Mesenchymal stem cell (in vitro differentiated cells and primary cell): Measurements from ENCODE around the gene PLEKHD1. TPM values are rescaled to one million over a fixed set of nuclear protein-coding genes. Genes with fewer than 3 reads are reported as not detected.

Experiments used
- DNase-seq: peaks from one replicate; pipeline ENCODE4 v3.0.0-alpha.2; 2013
- H2AFZ ChIP-seq: one replicate; pipeline ENCODE4 v1.6.1; 2013; ENCODE audit warnings: low read depth, mild to moderate bottlenecking, control low read depth, inconsistent platforms, low read length, moderate library complexity
- H2AK5ac ChIP-seq: 2 replicates; pipeline ENCODE4 v1.6.1; 2013; ENCODE audit warnings: low read length, moderate library complexity, mild to moderate bottlenecking, inconsistent platforms; ENCODE audit not compliant: severe bottlenecking
- H2BK120ac ChIP-seq: one replicate; pipeline ENCODE4 v1.6.1; 2013; ENCODE audit warnings: low read depth, mild to moderate bottlenecking, inconsistent platforms, low read length, moderate library complexity
- H2BK12ac ChIP-seq, 2 experiments: one replicate each; pipeline ENCODE4 v1.6.1; 2013; ENCODE audit warnings: inconsistent platforms in 2 of 2, low read length in 2 of 2, mild to moderate bottlenecking in 2 of 2, moderate library complexity in 2 of 2, control low read depth in 1 of 2
- H2BK15ac ChIP-seq: one replicate; pipeline ENCODE4 v1.6.1; 2013; ENCODE audit warnings: mild to moderate bottlenecking, low read depth, inconsistent platforms; ENCODE audit not compliant: poor library complexity, severe bottlenecking
- H2BK5ac ChIP-seq: 2 replicates; pipeline ENCODE4 v1.6.1; 2013; ENCODE audit warnings: low read depth, mild to moderate bottlenecking, low read length, control low read depth, inconsistent platforms; ENCODE audit not compliant: poor library complexity, severe bottlenecking
- H3K14ac ChIP-seq, 2 experiments: one replicate each; pipeline ENCODE4 v1.6.1; 2013; ENCODE audit warnings: inconsistent platforms in 2 of 2, low read length in 2 of 2, control low read depth in 1 of 2, mild to moderate bottlenecking in 1 of 2, moderate library complexity in 1 of 2
- H3K18ac ChIP-seq, 2 experiments: one replicate each; pipeline ENCODE4 v1.6.1; 2013; ENCODE audit warnings: inconsistent platforms in 2 of 2, low read length in 2 of 2, control low read depth in 1 of 2, low read depth in 1 of 2, mild to moderate bottlenecking in 1 of 2
- H3K23ac ChIP-seq, 2 experiments: one replicate each; pipeline ENCODE4 v1.6.1; 2013; ENCODE audit warnings: inconsistent platforms in 2 of 2, low read length in 2 of 2, mild to moderate bottlenecking in 2 of 2, moderate library complexity in 2 of 2, control low read depth in 1 of 2
- H3K27ac ChIP-seq: 2 replicates; pipeline ENCODE4 v1.5.1; 2013; ENCODE audit warnings: mild to moderate bottlenecking, moderate library complexity, low read length, control low read depth, inconsistent platforms; ENCODE audit not compliant: poor library complexity, severe bottlenecking
- H3K27me3 ChIP-seq, 2 experiments: 2 replicates each; pipeline versions ENCODE4 v1.6.1 to v1.7.0; 2013; ENCODE audit warnings: low read length in 2 of 2, mild to moderate bottlenecking in 2 of 2, moderate library complexity in 2 of 2, control low read depth in 1 of 2, inconsistent platforms in 1 of 2; ENCODE audit not compliant: control insufficient read depth in 1 of 2, insufficient read depth in 1 of 2
- H3K36me3 ChIP-seq, 2 experiments: 2 replicates each; pipeline versions ENCODE4 v1.6.1 to v1.7.0; 2013; ENCODE audit warnings: low read length in 2 of 2, control low read depth in 1 of 2, inconsistent platforms in 1 of 2, low read depth in 1 of 2, mild to moderate bottlenecking in 1 of 2; ENCODE audit not compliant: insufficient read depth in 2 of 2, control insufficient read depth in 1 of 2
- H3K4ac ChIP-seq, 2 experiments: one replicate each; pipeline ENCODE4 v1.6.1; 2013; ENCODE audit warnings: inconsistent platforms in 2 of 2, low read length in 2 of 2, mild to moderate bottlenecking in 2 of 2, moderate library complexity in 2 of 2, control low read depth in 1 of 2, low read depth in 1 of 2
- H3K4me1 ChIP-seq: 2 replicates; pipeline ENCODE4 v1.6.1; 2013; ENCODE audit warnings: low read depth, low read length, control low read depth; ENCODE audit not compliant: control insufficient read depth, insufficient read depth
- H3K4me2 ChIP-seq: 2 replicates; pipeline ENCODE4 v1.6.1; 2013; ENCODE audit warnings: low read length, mild to moderate bottlenecking, inconsistent platforms; ENCODE audit not compliant: poor library complexity, severe bottlenecking
- H3K4me3 ChIP-seq, 2 experiments: 2 replicates each; pipeline versions ENCODE4 v1.5.1 to v1.7.0; 2013; ENCODE audit warnings: low read length in 2 of 2, mild to moderate bottlenecking in 2 of 2, control low read depth in 1 of 2, low read depth in 1 of 2; ENCODE audit not compliant: insufficient read depth in 1 of 2
- H3K79me1 ChIP-seq: replicated peaks from 2 replicates; pipeline ENCODE4 v1.6.1; 2013; ENCODE audit warnings: mild to moderate bottlenecking, control low read depth, low read length, inconsistent platforms; ENCODE audit not compliant: poor library complexity, severe bottlenecking
- H3K9ac ChIP-seq: 2 replicates; pipeline ENCODE4 v1.7.0; 2013; ENCODE audit warnings: mild to moderate bottlenecking, low read length, moderate library complexity
- H3K9me3 ChIP-seq: 2 replicates; pipeline ENCODE4 v1.7.0; 2013; ENCODE audit warnings: mild to moderate bottlenecking, low read length; ENCODE audit not compliant: control insufficient read depth
- H4K8ac ChIP-seq: one replicate; pipeline ENCODE4 v1.6.1; 2013; ENCODE audit warnings: inconsistent platforms, mild to moderate bottlenecking, low read length, moderate library complexity
- H4K91ac ChIP-seq: one replicate; pipeline ENCODE4 v1.6.1; 2013; ENCODE audit warnings: mild to moderate bottlenecking, low read length, inconsistent platforms
- WGBS: methylation state at CpG from one replicate; pipeline ENCODE4 v1.1.7; 2013; ENCODE audit warnings: mixed read lengths; 5-methylcytosine and 5-hydroxymethylcytosine counted together
- polyA plus RNA-seq, 2 experiments: library from polyadenylated mRNA; stranded (reverse); fragments of 200-250 nt; gene quantifications; one replicate each; pipeline ENCODE4 v1.2.3, GENCODE V29; 2013

PLEKHD1 gene
- 0.04 TPM for polyA plus RNA-seq (2013, experiment 1 of 2)
- polyA plus RNA-seq (2013, experiment 2 of 2), result 0.01 TPM

DNA sequence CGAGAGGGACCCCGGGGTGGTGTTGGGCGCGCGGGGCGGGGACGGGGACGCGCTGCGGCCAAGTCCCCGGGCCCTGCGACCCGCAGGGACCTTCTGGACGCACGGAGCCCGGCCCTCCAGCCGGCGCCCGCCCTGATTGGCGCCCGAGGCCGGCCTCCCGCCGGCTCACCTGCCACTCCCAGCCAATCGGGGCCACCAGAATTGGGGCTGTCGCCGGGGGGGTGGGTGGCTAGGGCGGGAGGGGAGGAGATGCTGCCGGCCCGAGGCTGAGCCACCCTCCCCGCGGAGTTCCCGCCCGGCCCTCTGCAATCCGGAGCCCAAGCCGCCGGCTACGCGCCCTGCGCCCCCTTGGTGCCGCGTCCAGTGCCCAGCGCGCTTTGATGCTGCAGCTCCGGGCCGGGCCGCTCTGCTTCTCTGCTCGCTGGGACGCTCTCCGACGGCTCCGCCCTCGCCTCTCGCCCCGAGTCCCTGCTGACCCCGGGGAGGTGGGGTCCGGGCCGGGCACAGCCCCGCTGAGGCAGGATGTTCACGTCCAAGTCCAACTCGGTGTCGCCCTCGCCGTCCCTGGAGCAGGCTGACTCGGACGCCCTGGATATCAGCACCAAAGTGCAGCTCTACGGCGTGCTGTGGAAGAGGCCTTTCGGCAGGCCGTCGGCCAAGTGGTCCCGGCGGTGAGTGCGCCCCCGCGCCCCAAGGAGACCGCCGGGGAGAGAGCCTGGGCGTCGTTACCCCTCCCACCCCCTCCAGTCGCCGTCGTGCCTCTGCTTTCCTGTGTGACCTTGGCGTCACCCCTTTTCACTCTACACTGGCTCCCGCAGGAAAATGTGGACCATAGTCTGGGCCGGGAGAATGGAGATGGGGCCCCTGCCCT lies at the start of gene PLEKHD1:
Gene PLEKHD1, plus strand, starts transcription at position 285 of the 871 bp plus-strand sequence. Its CDS starts 238 bp downstream, at position 523.
- peak within 1 kb of the TSS; percentile 35 to 68 for H3K4me3 ChIP-seq
- H3K4me2 ChIP-seq, result peak within 1 kb of the TSS; percentile 76

GRCh38 chr14:69439521-69440270 lies 44.8 kb upstream of the PLEKHD1 start:
- DNase-seq, result no peak
- no peak overlapping the region for H2BK15ac ChIP-seq
- no peak overlapping the region for H3K4me2 ChIP-seq
- no peak overlapping the region for H2BK5ac ChIP-seq
- no peak overlapping the region for H4K91ac ChIP-seq
- no peak overlapping the region for H2BK12ac ChIP-seq
- no peak overlapping the region for H2BK120ac ChIP-seq
- H3K4ac ChIP-seq, result no peak overlapping the region
- H3K27me3 ChIP-seq, result no peaks in the 10 kb centered on the region
- no peak overlapping the region for H3K18ac ChIP-seq
- no peaks in the 10 kb centered on the region for H3K9me3 ChIP-seq
- no peak overlapping the region for H2AFZ ChIP-seq
- peaks cover 5% of the 10 kb centered on the region for H3K4me1 ChIP-seq
- no peak overlapping the region for H2AK5ac ChIP-seq
- WGBS, result 98% methylated on average over 11 of the region's 12 CpGs
- peaks cover 15 to 23% of the 10 kb centered on the region in 2 experiments for H3K36me3 ChIP-seq
- H3K14ac ChIP-seq, result no peak overlapping the region
- peak overlapping the region in 1 of 2 experiments; percentile 50 for H3K23ac ChIP-seq
- peak overlapping the region; percentile 37 for H4K8ac ChIP-seq
- peaks cover 41% of the 10 kb centered on the region for H3K79me1 ChIP-seq
- no peak overlapping the region for H3K27ac ChIP-seq
- H3K9ac ChIP-seq, result no peak overlapping the region
- H3K4me3 ChIP-seq, result no peak overlapping the region

More for the DNA sequence above, at the start of gene PLEKHD1:
- Histone ChIP-seq H2BK120ac (no peak within 1 kb of the TSS), H3K27me3 (peaks cover 61 to 74% of the 10 kb centered on the region in 2 experiments), H3K9ac (no peak within 1 kb of the TSS), H3K4me1 (peaks cover 22% of the 10 kb centered on the region), H3K23ac (peak within 1 kb of the TSS in 1 of 2 experiments; percentile 94), H3K18ac (no peak within 1 kb of the TSS), H3K9me3 (no peaks in the 10 kb centered on the region), H2BK5ac (no peak within 1 kb of the TSS), H3K14ac (no peak within 1 kb of the TSS), H2BK12ac (no peak within 1 kb of the TSS), H2BK15ac (no peak within 1 kb of the TSS), H2AFZ (no peak within 1 kb of the TSS), H3K4ac (no peak within 1 kb of the TSS), H2AK5ac (no peak within 1 kb of the TSS), H4K8ac (no peak within 1 kb of the TSS), H3K27ac (no peak within 1 kb of the TSS), H4K91ac (no peak within 1 kb of the TSS), H3K36me3 (no peaks in the 10 kb centered on the region), H3K79me1 (no peaks in the 10 kb centered on the region)
- DNase-seq, result no peak
- WGBS, result 10% methylated on average over 72 of the region's 86 CpGs

DNA sequence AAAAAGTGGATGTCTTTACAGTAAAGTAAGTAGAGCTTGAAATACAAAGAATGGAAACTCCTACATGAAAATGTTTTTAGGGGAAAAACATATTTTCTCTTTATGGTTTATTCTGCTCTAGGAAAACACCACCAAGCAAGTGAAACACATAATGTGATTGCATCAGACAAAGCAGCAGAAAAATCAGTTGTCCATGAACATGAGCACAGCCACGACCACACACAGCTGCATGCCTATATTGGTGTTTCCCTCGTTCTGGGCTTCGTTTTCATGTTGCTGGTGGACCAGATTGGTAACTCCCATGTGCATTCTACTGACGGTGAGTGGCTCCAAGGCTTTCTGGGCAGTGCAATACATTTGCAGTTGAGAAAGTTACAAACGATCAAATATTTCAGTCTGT lies 42.6 kb upstream of the PLEKHD1 start:
- Histone ChIP-seq H3K23ac (no peak overlapping the region), H3K27me3 (no peaks in the 10 kb centered on the region), H2AFZ (no peak overlapping the region), H2BK15ac (no peak overlapping the region), H2AK5ac (no peak overlapping the region), H3K4ac (no peak overlapping the region), H3K4me2 (no peak overlapping the region), H3K9ac (no peak overlapping the region), H2BK12ac (no peak overlapping the region), H3K36me3 (peaks cover 15 to 31% of the 10 kb centered on the region in 2 experiments), H3K14ac (no peak overlapping the region), H2BK5ac (no peak overlapping the region), H3K4me3 (no peak overlapping the region), H3K18ac (no peak overlapping the region), H2BK120ac (no peak overlapping the region), H3K27ac (no peak overlapping the region), H4K8ac (no peak overlapping the region), H3K4me1 (peaks cover 5% of the 10 kb centered on the region), H3K79me1 (peaks cover 40% of the 10 kb centered on the region), H4K91ac (no peak overlapping the region), H3K9me3 (no peaks in the 10 kb centered on the region)
- WGBS, result 95% methylated on average over 5 of the region's 5 CpGs
- no peak for DNase-seq

- H3K79me1 ChIP-seq, result peaks cover 43% of the 10 kb centered on the region
- H2BK5ac ChIP-seq, result no peak overlapping the region
- H2BK120ac ChIP-seq, result no peak overlapping the region
- peaks cover 18 to 31% of the 10 kb centered on the region in 2 experiments for H3K36me3 ChIP-seq
- no peak overlapping the region for H3K9ac ChIP-seq
- no peak overlapping the region for H2BK15ac ChIP-seq
- H3K23ac ChIP-seq, result no peak overlapping the region
- no peak overlapping the region for H2AFZ ChIP-seq
- H3K27me3 ChIP-seq, result no peaks in the 10 kb centered on the region
- H3K18ac ChIP-seq, result no peak overlapping the region
- peaks cover 5% of the 10 kb centered on the region for H3K4me1 ChIP-seq
- no peak overlapping the region for H4K91ac ChIP-seq
- H3K4me2 ChIP-seq, result no peak overlapping the region
- no peak overlapping the region for H3K27ac ChIP-seq
- no peaks in the 10 kb centered on the region for H3K9me3 ChIP-seq
- no peak overlapping the region for H2AK5ac ChIP-seq
- H3K4me3 ChIP-seq, result no peak overlapping the region
- H2BK12ac ChIP-seq, result no peak overlapping the region
- DNase-seq, result no peak
- no peak overlapping the region for H3K4ac ChIP-seq
- no peak overlapping the region for H3K14ac ChIP-seq
- WGBS, result 98% methylated on average over 5 of the region's 5 CpGs
- no peak overlapping the region for H4K8ac ChIP-seq
These were observed 41.2 kb upstream of the PLEKHD1 start for GRCh38 chr14:69443296-69443805.
